ENCODE data around the gene IL10RB.

DNA sequence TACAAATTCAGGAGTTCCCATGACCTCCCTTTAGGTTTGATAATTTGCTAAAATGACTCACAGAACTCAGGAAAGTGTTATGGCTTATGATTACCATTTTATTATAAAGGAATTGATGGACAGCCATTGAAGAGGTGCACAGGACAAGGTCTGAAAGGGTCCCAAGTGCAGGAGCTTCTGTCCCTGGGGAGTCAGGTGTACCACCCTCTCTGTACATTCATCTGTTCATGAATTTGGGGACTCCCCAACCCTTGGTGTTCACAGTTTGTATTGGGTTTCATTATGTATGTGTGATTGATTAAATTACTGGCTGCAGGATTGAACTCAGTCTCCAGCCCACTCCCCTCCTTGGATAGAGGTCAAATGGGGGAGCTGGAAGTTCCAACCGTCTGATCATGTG is 10.8 kb upstream of the IL10RB start:
- TF ChIP-seq, protein P1, sequence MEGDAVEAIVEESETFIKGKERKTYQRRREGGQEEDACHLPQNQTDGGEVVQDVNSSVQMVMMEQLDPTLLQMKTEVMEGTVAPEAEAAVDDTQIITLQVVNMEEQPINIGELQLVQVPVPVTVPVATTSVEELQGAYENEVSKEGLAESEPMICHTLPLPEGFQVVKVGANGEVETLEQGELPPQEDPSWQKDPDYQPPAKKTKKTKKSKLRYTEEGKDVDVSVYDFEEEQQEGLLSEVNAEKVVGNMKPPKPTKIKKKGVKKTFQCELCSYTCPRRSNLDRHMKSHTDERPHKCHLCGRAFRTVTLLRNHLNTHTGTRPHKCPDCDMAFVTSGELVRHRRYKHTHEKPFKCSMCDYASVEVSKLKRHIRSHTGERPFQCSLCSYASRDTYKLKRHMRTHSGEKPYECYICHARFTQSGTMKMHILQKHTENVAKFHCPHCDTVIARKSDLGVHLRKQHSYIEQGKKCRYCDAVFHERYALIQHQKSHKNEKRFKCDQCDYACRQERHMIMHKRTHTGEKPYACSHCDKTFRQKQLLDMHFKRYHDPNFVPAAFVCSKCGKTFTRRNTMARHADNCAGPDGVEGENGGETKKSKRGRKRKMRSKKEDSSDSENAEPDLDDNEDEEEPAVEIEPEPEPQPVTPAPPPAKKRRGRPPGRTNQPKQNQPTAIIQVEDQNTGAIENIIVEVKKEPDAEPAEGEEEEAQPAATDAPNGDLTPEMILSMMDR (IDR thresholded peaks at IDR 0.05) = no peak
- no peak for TF ChIP-seq POLR2A (IDR thresholded peaks at IDR 0.05)
